GM13977 (cell line): ENCODE results near the gene GNPDA2.

Experiments
- DNase-seq: peaks from one replicate; pipeline ENCODE4 v3.0.0; 2012; ENCODE audit warnings: low spot score
- in situ Hi-C: fragments of 300-500 bp; cut with MboI; formaldehyde crosslinking; loops from one replicate; pipeline ENCODE4 v1.12.0; 2022; ENCODE audit warnings: low sequenced_read_pairs, low pct_unique_long_range_greater_than_20kb, mixed read lengths, inconsistent platforms; ENCODE audit not compliant: unreplicated experiment
- TF ChIP-seq, protein P1 (sequence below): IDR thresholded peaks from 2 replicates; pipeline ENCODE4 v1.5.1; 2012; ENCODE audit warnings: mild to moderate bottlenecking, control low read depth; ENCODE audit not compliant: insufficient read depth; ENCODE audit errors: extremely low read depth, missing control alignments

Gene GNPDA2

DNA sequence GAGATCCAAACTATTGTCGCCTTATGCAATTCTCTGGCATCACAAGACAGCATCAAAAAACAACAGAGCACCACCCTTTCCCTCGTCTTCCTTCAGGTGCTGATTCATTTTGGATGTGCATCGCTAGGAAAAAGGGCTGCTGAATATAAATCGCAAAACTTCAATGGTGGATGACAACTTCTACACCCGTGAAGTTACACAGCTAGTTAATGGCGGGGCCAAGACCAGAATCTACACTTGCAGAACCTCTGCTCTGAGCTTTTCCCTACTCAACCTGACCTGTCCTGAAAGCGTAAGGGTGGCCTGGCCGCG lies 674 bp downstream of the GNPDA2 start:
- TF ChIP-seq, protein P1, sequence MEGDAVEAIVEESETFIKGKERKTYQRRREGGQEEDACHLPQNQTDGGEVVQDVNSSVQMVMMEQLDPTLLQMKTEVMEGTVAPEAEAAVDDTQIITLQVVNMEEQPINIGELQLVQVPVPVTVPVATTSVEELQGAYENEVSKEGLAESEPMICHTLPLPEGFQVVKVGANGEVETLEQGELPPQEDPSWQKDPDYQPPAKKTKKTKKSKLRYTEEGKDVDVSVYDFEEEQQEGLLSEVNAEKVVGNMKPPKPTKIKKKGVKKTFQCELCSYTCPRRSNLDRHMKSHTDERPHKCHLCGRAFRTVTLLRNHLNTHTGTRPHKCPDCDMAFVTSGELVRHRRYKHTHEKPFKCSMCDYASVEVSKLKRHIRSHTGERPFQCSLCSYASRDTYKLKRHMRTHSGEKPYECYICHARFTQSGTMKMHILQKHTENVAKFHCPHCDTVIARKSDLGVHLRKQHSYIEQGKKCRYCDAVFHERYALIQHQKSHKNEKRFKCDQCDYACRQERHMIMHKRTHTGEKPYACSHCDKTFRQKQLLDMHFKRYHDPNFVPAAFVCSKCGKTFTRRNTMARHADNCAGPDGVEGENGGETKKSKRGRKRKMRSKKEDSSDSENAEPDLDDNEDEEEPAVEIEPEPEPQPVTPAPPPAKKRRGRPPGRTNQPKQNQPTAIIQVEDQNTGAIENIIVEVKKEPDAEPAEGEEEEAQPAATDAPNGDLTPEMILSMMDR: no peak
- in situ Hi-C loops: no loop called here
- DNase-seq: no peak

DNA sequence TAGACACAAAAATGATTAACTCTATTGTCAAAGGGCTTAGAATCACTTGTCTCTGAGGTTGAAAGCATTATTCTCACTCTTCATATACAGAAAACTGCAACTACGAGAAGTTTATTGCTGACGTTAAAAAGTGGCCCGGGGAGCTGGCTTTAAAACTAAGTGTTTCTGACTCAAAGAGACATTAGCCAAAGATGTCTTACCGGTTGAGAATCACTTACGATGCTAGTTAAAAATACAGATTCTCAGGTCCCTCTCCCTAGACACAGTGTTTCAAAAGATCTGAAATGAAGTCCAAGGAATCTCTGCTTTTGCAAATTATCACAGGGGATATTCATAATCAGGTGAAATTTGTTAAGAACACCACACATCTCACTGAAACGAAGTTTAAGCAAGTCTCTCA lies 1.2 kb downstream of the GNPDA2 start:
- in situ Hi-C loops: no loop called here
- no peak for DNase-seq
- TF ChIP-seq, protein P1: no peak

DNA sequence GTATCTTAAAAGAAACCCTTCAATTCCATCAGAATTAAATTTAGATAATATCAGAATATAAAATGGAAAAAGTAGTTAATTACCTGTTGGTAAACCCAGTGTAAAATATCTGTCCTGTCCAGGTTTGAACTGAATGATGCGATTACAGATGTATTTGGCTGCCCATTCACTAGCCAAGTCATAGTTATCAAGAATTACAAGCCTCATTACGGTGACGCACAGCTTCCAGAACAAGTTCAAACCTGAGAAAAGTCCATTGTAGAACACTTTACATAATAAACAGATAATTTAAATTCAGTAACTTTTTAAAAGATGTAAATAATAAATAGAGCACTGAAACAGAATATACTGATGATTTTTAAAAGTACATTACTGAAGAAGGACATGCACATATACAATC lies 4.4 kb downstream of the GNPDA2 start:
- in situ Hi-C loops: no loop called here
- DNase-seq: no peak
- TF ChIP-seq, protein P1: no peak

DNA sequence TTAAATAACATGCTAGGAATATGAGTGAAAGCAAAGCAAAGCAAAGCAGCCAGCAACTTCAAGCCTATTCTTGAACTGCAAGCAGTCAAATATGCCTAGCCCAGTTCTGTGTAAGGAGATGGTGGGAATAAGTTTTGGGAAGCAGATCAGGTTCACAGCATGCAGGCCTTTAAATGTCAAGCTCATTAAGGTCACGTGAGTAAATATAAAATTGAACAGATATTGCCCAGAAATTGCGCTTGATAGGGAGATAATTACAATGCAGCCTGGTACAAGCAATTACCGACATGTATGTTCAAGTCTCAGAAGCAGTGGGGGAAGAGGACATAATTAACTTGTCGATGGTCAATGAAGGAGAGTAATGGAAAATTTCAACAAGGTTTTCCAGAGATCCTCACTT lies 6.0 kb downstream of the GNPDA2 start:
- DNase-seq: no peak
- in situ Hi-C loops: no loop called here
- TF ChIP-seq, protein P1: no peak

DNA sequence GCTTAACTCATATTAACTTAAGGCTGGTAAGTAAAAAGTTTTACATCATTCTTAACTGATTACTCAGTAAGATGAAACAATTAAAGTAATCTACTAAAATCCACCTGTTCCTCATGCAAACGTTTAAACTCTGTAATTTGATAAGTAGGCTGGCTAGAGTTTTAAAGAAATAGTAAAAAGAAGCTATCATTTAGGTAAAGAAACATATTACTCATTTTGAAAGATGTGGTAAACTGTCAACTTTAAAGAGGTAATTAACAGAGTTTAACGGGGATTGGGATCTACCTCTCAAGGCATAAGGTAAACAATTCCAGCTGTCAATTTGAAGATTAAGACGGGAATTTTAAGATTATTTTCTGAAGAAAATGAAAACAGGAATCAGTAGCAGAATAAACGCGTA lies 9.8 kb downstream of the GNPDA2 start:
- TF ChIP-seq, protein P1: no peak
- DNase-seq: no peak
- in situ Hi-C loops: no loop called here

DNA sequence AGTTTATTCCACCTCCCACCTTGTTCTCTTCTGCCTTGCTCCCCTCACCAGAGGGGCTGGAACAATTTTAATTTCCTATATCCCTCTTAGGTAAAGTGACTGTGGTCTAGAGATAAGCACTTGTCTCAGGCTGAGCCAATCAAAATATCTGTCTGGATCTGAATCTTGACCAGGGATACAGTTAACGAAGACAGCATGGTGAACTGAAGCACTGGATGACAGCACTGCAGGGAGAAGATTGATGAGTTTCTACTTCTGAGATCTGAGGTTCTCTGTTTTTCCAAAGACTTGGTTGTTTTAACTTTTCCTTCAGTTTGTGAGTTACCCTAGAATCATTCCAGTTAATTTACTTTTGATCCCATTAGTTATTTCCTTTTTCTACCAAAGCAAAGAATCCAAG lies 13.2 kb downstream of the GNPDA2 start:
- in situ Hi-C loops: no loop called here
- DNase-seq: no peak
- TF ChIP-seq, protein P1: no peak

DNA sequence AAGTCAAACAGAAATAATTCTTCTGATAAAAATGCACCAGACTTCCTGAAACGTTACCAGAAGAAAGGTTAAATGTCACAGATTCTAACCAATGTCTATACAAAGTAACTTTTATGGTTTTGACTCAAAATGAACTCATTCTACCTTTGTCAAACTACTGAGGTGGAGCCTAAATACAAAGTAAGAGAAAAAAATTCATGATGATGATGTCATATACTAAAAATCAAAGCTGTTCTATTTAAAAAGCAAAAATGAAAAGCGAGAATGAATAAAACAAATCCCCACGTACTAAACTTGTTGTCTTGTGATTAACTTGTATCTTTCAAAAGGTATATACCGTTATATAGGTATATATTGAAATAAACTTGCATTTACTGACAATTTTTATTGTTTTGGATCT lies 21.7 kb downstream of the GNPDA2 start:
- TF ChIP-seq, protein P1: no peak
- in situ Hi-C loops: no loop called here
- DNase-seq: no peak
